HG02870 (cell line): ENCODE measurements around the gene THOC5.
"Not testable (repeated sequence)": the region's sequence is repeated elsewhere in the genome, so short reads cannot be mapped to it uniquely, and the experiment has no call there.

Experiments used
- ATAC-seq: cut with Tn5 transposase; IDR thresholded peaks from one replicate; pipeline ENCODE4 v1.9.1; 2021; ENCODE audit warnings: mild to moderate bottlenecking, moderate library complexity; ENCODE audit not compliant: unreplicated experiment

The THOC5 gene

GRCh38 chr22:29563652-29564460, 10.3 kb upstream of the THOC5 start:
- ATAC-seq, result no peak

- ATAC-seq, result no peak
These were observed 6.3 kb upstream of the THOC5 start for GRCh38 chr22:29559853-29560252.

- ATAC-seq, result no peak
These were observed 5.5 kb upstream of the THOC5 start for GRCh38 chr22:29559030-29559429.

- ATAC-seq, result no peak
These were observed 1.6 kb upstream of the THOC5 start for GRCh38 chr22:29555065-29555644.

- ATAC-seq, result not testable (repeated sequence)
These were observed 1.2 kb downstream of the THOC5 start for GRCh38 chr22:29552357-29552756.

GRCh38 chr22:29550005-29550404, 3.6 kb downstream of the THOC5 start:
- no peak for ATAC-seq

- not testable (repeated sequence) for ATAC-seq
These were observed 8.5 kb downstream of the THOC5 start for GRCh38 chr22:29545045-29545444.

- ATAC-seq, result no peak
These were observed 11.7 kb downstream of the THOC5 start for GRCh38 chr22:29541845-29542244.

GRCh38 chr22:29539105-29539504, 14.5 kb downstream of the THOC5 start:
- ATAC-seq, result no peak

- ATAC-seq, result no peak
These were observed 17.1 kb downstream of the THOC5 start for GRCh38 chr22:29536411-29536810.

GRCh38 chr22:29531419-29531818, 22.1 kb downstream of the THOC5 start:
- ATAC-seq, result no peak

GRCh38 chr22:29530716-29531115, 22.8 kb downstream of the THOC5 start:
- no peak for ATAC-seq

GRCh38 chr22:29528144-29528543, 25.4 kb downstream of the THOC5 start:
- no peak for ATAC-seq

GRCh38 chr22:29524442-29525191, 28.9 kb downstream of the THOC5 start:
- ATAC-seq, result no peak

- no peak for ATAC-seq
These were observed 29.8 kb downstream of the THOC5 start for GRCh38 chr22:29523761-29524160.

GRCh38 chr22:29521526-29521925, 32.0 kb downstream of the THOC5 start:
- no peak for ATAC-seq

- no peak for ATAC-seq
These were observed 32.7 kb downstream of the THOC5 start for GRCh38 chr22:29520851-29521250.

GRCh38 chr22:29519996-29520395, 33.6 kb downstream of the THOC5 start:
- no peak for ATAC-seq

- no peak for ATAC-seq
These were observed 35.1 kb downstream of the THOC5 start for GRCh38 chr22:29518427-29518826.

- no peak for ATAC-seq
These were observed 36.2 kb downstream of the THOC5 start for GRCh38 chr22:29517215-29517908.

GRCh38 chr22:29512031-29512430, 41.5 kb downstream of the THOC5 start:
- ATAC-seq, result no peak
